A549 (cell line): ENCODE data around the gene CMTM4.

Experiments used
- ATOH8 ChIP-seq: fragments of 250-450 bp; sonication (Bioruptor Pico); IDR thresholded peaks from 2 replicates; pipeline ENCODE4 v1.5.0; 2020; ENCODE audit warnings: low read depth, mild to moderate bottlenecking, moderate library complexity
- CHD4 ChIP-seq: fragments of 200-600 bp; sonication (generic); IDR thresholded peaks from 2 replicates; pipeline ENCODE4 v1.6.1; 2016; ENCODE audit warnings: antibody characterized with exemption, mild to moderate bottlenecking, borderline replicate concordance
- EP300 ChIP-seq, 2 experiments: fragments of >200 bp; sonication (Bioruptor Twin); formaldehyde crosslinking; IDR thresholded peaks; 2 replicates in 1 of 2; 3 replicates in 1 of 2; pipeline ENCODE4 v1.6.1; 2016 to 2017
- HOXA7 ChIP-seq: fragments of 250-450 bp; sonication (Bioruptor Pico); IDR thresholded peaks from 2 replicates; pipeline ENCODE4 v1.5.0; 2020; ENCODE audit warnings: mild to moderate bottlenecking, moderate library complexity
- NFE2L2 ChIP-seq: fragments of 150-350 bp; conservative IDR thresholded peaks from 2 replicates; pipeline ENCODE4 v1.6.1; 2014; ENCODE audit warnings: low read length
- PHF8 ChIP-seq: fragments of 200-600 bp; sonication (generic); IDR thresholded peaks from 2 replicates; pipeline ENCODE4 v1.6.1; 2016; ENCODE audit warnings: low read depth, mild to moderate bottlenecking, antibody characterized with exemption, moderate library complexity, borderline replicate concordance
- RAD21 ChIP-seq, 2 experiments: fragments of >200 bp in 1 of 2; sonication (Bioruptor Twin) in 1 of 2; formaldehyde crosslinking in 1 of 2; IDR thresholded peaks in 1 of 2; conservative IDR thresholded peaks in 1 of 2; 2 replicates in 1 of 2; 3 replicates in 1 of 2; pipeline ENCODE4 v1.6.1; 2012 to 2018; ENCODE audit warnings: inconsistent platforms in 1 of 2
- REST ChIP-seq: fragments of 200-600 bp; sonication (generic); IDR thresholded peaks from 2 replicates; pipeline ENCODE4 v1.6.1; 2016; ENCODE audit warnings: antibody characterized with exemption, mild to moderate bottlenecking, moderate library complexity
- RFX5 ChIP-seq: fragments of 450-650 bp; IDR thresholded peaks from 2 replicates; pipeline ENCODE4 v1.7.1; 2014; ENCODE audit warnings: antibody characterized with exemption, mild to moderate bottlenecking, moderate library complexity
- RNF2 ChIP-seq: fragments of 200-600 bp; sonication (generic); IDR thresholded peaks from 2 replicates; pipeline ENCODE4 v1.6.1; 2016; ENCODE audit warnings: low read depth, mild to moderate bottlenecking, antibody characterized with exemption, moderate library complexity, borderline replicate concordance
- TF ChIP-seq, protein P1 (sequence below): IDR thresholded peaks from 2 replicates; pipeline ENCODE4 v1.6.1; 2012
- TF ChIP-seq, protein P2 (sequence below): fragments of 150-350 bp; IDR thresholded peaks from 2 replicates; pipeline ENCODE4 v1.6.1; 2014; ENCODE audit warnings: low read depth, mild to moderate bottlenecking, low read length
- TF ChIP-seq, protein P3 (sequence below): fragments of >200 bp; sonication (Bioruptor Twin); formaldehyde crosslinking; IDR thresholded peaks from 3 replicates; pipeline ENCODE4 v1.5.1; 2016
- TF ChIP-seq, protein P4 (sequence below): IDR thresholded peaks from 2 replicates; pipeline ENCODE4 v1.6.1; 2012

DNA sequence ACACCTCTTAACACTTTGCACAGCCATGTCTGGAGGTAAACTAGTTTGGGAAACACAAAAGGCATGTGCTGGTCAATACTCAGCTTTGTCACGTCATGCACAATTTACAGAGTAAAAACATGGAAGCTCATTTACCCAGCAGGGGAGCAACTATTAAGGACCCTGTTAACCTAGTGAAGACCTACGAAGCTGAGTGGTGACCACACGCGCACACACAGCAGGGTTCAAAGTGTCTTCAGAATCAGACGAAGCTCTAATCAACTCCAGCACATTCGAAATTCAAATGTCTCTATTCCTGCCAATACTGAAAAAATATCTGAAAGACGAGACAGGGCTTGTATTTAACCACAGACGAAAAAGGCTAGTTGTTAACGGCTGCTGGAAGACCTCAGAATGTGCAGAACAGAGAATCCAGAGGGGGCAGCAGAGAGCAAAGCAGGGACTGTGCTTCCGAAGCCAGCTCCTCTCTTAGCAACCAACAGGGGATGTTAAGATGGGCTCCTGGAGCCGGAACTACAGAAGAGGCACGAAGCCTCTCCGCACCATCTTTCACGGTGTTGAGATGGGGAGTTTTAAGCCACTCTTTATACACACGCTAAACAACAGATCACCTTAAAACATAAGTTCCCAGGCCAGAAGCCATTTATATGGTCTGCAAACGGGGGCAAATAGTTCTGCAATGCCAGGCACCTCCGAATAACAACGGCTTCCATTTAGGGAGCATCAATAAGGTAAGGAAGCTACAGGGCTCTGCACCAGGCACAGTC is 45.7 kb downstream of the CMTM4 start:
- TF ChIP-seq, protein P1, sequence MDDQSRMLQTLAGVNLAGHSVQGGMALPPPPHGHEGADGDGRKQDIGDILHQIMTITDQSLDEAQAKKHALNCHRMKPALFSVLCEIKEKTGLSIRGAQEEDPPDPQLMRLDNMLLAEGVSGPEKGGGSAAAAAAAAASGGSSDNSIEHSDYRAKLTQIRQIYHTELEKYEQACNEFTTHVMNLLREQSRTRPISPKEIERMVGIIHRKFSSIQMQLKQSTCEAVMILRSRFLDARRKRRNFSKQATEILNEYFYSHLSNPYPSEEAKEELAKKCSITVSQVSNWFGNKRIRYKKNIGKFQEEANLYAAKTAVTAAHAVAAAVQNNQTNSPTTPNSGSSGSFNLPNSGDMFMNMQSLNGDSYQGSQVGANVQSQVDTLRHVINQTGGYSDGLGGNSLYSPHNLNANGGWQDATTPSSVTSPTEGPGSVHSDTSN: no peak
- TF ChIP-seq, protein P2, sequence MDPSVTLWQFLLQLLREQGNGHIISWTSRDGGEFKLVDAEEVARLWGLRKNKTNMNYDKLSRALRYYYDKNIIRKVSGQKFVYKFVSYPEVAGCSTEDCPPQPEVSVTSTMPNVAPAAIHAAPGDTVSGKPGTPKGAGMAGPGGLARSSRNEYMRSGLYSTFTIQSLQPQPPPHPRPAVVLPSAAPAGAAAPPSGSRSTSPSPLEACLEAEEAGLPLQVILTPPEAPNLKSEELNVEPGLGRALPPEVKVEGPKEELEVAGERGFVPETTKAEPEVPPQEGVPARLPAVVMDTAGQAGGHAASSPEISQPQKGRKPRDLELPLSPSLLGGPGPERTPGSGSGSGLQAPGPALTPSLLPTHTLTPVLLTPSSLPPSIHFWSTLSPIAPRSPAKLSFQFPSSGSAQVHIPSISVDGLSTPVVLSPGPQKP: no peak
- TF ChIP-seq, protein P3, sequence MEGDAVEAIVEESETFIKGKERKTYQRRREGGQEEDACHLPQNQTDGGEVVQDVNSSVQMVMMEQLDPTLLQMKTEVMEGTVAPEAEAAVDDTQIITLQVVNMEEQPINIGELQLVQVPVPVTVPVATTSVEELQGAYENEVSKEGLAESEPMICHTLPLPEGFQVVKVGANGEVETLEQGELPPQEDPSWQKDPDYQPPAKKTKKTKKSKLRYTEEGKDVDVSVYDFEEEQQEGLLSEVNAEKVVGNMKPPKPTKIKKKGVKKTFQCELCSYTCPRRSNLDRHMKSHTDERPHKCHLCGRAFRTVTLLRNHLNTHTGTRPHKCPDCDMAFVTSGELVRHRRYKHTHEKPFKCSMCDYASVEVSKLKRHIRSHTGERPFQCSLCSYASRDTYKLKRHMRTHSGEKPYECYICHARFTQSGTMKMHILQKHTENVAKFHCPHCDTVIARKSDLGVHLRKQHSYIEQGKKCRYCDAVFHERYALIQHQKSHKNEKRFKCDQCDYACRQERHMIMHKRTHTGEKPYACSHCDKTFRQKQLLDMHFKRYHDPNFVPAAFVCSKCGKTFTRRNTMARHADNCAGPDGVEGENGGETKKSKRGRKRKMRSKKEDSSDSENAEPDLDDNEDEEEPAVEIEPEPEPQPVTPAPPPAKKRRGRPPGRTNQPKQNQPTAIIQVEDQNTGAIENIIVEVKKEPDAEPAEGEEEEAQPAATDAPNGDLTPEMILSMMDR: peak; percentile 86
- peak; percentile 44 to 61; a peak in 2 of 5 replicates for TF ChIP-seq RAD21 (conservative IDR thresholded peaks at IDR 0.05 in 1 of 2, IDR thresholded peaks at IDR 0.05 in 1 of 2)
- no peak for TF ChIP-seq HOXA7 (CRISPR knock-in tag)
- no peak for TF ChIP-seq EP300 (IDR thresholded peaks at IDR 0.05)
- TF ChIP-seq NFE2L2: no peak
- TF ChIP-seq, protein P4, sequence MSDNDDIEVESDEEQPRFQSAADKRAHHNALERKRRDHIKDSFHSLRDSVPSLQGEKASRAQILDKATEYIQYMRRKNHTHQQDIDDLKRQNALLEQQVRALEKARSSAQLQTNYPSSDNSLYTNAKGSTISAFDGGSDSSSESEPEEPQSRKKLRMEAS: no peak
- no peak for TF ChIP-seq PHF8
- TF ChIP-seq RFX5: no peak
- TF ChIP-seq REST: no peak
- no peak for TF ChIP-seq CHD4
- TF ChIP-seq ATOH8: no peak
- TF ChIP-seq RNF2: no peak
